Stimulated activated CD4-positive, alpha-beta T cell treated with anti-CD3 and anti-CD28 coated beads, Interleukin-2, amount 100 ng/mL, for 48 hours (primary cell): ENCODE results near the gene TPRX2.
"Not testable (repeated sequence)": the region's sequence is repeated elsewhere in the genome, so short reads cannot be mapped to it uniquely, and the experiment has no call there.

ENCODE experiments used
- DNase-seq, 2 donors: peaks; one replicate each; pipeline ENCODE4 v3.0.0-alpha.2; 2020

The TPRX2 gene, protein sequence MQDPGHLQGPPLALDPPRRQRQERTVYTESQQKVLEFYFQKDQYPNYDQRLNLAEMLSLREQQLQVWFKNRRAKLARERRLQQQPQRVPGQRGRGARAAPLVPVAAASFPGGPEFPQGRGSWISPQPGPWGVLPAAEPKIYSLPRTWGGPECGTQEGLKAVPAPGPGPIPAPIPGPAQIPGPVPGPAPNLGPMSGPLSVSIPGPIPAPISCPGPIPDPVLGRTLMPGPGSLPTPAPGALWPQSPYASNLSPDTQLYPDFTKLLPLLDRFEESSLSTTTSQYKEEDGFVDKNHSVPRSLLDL

DNA sequence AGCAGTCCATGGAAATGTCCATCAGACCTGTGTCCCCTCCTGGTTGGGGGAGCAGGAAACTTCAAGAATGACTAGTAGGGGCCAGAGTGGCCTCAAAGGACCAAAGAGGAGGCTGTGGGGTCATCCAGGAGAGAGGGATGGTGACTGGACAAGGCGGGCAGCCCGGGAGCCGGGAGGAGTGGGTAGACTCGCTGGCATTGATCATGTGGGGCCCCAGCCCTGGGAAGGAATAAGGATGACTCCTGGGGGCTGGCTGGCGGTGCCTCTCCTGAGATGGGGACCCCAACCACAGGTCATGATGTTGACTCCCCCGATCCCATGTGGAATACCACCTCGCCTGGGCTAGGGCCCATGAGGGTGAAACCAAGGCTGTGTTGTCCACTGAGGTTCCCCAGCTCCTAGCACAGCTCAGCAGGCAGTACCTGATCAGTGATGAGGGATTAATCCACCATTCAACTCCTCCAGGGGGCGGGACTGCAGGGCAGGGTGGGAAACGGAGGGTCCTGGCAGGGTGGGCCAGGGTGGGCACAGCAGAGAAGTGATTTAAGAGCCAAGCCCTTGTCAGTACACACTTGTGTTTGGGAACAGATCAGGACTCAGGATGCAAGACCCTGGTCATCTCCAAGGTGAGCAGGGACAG lies at the start of gene TPRX2:
TPRX2 (plus strand) TSS at position 590 of the 640 bp plus-strand sequence; CDS start at position 602, 12 bp downstream.
- DNase-seq, result not testable (repeated sequence)

GRCh38 chr19:47813304-47813994 lies 45.6 kb upstream of the TPRX2 start:
- peak; percentile 88 to 89 for DNase-seq

- DNase-seq, result no peak
Observed at GRCh38 chr19:47813995-47814328, 45.1 kb upstream of the TPRX2 start.

DNA sequence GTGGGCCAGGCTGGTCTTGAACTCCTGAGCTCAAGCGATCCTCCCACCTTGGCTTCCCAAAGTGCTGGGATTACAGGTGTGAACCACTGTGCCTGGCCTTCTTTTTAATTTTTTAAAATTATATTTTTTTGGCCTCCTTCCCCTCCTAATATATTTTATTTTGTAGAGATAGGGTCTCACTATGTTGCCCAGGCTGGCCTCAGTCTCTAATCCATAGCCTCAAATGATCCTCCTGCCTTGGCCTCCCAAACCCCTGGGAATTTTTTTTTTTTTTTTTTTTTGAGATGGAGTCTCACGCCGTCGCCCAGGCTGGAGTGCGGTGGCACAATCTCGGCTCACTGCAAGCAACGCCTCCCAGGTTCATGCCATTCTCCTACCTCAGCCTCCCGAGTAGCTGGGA lies 42.8 kb upstream of the TPRX2 start:
- not testable (repeated sequence) for DNase-seq

DNA sequence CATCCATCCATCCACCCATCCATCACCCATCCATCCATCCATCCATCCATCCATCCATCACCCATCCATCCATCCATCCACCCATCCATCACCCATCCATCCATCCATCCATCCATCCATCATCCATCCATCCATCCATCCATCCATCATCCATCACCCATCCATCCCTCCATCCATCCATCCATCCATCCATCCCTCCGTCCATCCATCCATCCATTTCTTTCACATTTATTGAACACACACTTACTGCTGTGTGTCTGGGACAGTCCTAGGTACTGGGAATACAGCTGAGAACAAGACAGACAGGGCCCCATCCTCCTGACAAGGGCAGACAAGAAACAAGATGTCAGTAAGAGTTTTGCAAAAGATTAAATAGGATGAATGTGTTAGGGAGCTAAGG lies 40.8 kb upstream of the TPRX2 start:
- not testable (repeated sequence) for DNase-seq

DNA sequence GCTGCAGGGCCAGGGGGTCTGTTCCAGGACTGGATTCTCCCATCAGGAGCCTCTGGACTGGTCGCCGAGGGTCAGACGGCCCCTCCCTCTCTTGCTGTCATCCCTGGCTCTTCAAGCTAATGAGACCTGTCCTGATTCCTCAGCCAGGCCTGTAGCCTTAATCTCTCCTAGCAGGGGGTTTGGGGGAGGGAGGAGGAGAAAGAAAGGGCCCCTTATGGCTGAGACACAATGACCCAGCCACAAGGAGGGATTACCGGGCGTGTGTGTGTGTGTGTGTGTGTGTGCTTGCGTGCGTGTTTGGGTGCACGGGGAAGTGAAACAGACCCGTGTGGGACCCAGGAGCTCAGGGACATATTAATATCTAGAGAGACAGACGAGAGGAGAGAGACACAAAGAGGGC lies 39.2 kb upstream of the TPRX2 start:
- no peak for DNase-seq

GRCh38 chr19:47820410-47820809 lies 38.6 kb upstream of the TPRX2 start:
- no peak for DNase-seq

DNA sequence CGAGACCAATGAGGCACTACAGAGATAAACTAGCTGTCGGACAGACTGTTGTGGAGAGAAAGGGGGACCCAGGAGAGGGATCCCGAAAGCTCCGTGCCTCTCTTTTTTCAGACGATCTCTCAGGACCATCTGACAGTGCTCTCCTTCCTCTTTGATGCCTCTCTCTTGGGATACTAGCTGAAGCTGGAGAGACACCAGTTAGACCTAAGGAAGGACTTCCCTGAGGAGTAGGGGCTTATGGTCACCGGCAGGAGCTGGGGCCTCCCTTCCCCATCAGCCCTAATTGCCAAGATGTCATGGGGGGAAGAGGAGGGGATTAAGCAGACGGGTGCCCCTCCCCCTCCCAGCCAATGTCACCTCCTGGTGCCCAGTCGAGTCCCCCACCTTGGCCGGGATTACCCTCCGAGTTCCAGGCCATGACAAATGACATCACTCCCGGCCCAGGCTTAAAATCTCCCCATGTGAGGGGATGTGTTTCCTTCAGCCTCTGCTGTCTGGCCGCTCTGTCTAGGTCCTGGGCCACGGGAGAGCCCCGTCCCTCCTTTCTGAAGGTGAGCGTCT lies 37.5 kb upstream of the TPRX2 start, which contains the start of gene CRX:
CRX (plus strand) TSS at position 478 of the 561 bp plus-strand sequence. CDS start 12,507 bp downstream, outside the sequence.
- DNase-seq, result no peak

DNA sequence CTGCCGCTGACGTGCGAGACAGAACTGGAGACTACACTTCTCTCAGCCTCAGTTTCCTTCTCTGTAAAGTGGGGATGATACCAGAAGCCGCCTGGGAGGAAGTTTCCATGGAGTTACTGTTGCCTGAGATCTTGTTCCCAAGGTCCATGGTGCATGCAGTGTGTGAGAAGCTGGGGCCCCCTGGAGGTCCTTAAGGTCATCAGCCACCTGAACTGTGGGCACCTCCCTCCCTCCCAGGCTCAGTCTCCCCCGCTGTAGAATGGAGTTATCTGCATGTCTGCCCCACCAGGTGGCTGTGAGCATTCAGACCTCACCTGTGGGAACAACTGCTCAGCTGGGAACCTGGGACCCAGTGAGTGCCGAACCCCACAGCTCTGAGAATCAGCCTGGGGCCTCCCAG lies 34.6 kb upstream of the TPRX2 start:
- no peak for DNase-seq

GRCh38 chr19:47826800-47827199 lies 32.2 kb upstream of the TPRX2 start:
- DNase-seq, result no peak

- no peak for DNase-seq
Observed at GRCh38 chr19:47832723-47833122, 26.3 kb upstream of the TPRX2 start.

- no peak for DNase-seq
Observed at GRCh38 chr19:47836038-47836437, 23.0 kb upstream of the TPRX2 start.

- DNase-seq, result no peak
Observed at GRCh38 chr19:47839411-47839810, 19.6 kb upstream of the TPRX2 start.

- no peak for DNase-seq
Observed at GRCh38 chr19:47839913-47840312, 19.1 kb upstream of the TPRX2 start.

DNA sequence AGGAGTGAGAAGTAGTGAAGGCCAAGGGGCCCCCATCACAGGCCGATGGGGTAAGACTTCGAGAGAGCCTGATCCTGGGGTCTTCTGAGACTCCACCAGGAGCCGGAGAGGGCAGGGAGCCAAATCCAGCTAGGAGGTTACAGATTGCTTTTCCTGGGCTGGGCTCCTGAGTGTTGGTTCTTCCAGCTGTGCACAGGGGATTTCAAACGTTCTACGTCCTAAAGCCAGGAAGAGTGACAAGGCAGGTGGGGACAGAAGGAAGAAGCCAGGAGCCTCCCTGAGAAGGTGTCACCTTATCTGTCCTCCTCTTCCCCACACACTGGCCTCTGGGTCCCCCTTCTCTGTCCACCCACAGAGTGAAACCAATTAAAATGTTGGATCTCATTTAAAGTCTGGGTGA lies 16.1 kb upstream of the TPRX2 start:
- no peak for DNase-seq

GRCh38 chr19:47848425-47848822 lies 10.6 kb upstream of the TPRX2 start:
- no peak for DNase-seq

- peak; percentile 45 to 46 for DNase-seq
Observed at GRCh38 chr19:47848823-47849473, 10.1 kb upstream of the TPRX2 start.

DNA sequence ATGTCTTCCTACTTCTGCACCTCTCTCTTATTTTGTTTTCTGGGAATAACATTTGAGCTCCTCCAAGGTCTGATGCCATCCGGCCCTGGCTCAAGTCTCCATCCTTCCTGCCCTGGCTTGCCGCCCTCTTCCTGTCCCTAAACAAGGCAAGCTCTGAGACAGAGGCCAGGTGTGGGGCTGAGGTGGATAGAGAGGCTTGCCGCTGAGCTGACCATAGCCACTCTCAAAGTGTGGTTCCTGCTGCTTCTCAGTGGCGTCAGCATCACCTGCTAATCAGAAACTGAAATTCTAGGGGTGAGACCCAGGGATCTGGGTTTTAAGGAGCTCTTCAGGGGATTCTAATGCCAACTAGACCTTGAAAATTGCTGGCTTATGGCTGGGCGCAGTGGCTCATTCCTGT lies 6.0 kb upstream of the TPRX2 start:
- DNase-seq, result no peak

- DNase-seq, result no peak
Observed at GRCh38 chr19:47854459-47854858, 4.6 kb upstream of the TPRX2 start.

DNA sequence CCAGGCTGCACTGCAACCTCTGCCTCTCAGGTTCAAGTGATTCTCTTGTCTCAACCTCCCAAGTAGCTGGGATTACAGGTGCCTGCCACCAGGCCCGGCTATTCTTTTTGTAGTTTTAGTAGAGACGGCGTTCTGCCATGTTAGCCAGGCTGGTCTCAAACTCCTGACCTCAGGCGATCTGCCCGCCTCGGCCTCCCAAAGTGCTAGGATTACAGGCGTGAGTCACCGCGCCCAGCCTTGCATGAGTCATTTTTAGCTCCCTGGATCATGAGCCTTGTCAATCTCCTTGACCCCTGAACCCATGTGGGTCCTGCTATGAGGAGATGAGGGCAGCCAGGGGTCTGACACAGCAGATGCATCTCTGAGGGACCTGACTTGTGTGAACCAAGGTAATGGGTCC lies 804 bp upstream of the TPRX2 start:
- DNase-seq, result not testable (repeated sequence)

- not testable (repeated sequence) for DNase-seq
Observed at GRCh38 chr19:47859838-47860237, 803 bp downstream of the TPRX2 start.

DNA sequence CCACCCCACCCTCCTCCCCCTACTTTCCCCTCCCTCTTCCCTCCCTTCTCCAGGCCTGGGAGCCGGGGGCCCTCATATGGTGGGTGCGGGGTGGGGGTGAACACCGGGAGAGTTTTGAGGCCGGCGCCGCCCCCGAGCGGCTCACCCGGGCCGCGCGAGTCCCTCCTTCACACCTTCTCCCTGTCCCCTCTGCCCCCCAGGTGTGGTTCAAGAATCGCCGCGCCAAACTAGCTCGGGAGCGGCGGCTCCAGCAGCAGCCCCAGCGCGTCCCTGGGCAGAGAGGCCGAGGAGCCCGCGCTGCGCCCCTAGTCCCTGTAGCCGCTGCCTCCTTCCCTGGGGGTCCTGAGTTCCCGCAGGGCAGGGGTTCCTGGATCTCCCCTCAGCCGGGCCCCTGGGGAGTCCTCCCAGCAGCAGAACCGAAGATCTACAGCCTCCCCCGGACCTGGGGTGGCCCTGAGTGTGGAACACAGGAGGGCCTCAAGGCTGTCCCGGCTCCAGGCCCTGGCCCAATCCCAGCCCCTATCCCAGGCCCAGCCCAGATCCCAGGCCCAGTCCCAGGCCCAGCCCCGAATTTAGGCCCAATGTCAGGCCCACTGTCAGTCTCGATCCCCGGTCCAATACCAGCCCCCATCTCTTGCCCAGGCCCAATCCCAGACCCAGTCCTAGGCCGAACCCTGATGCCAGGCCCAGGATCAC lies 1.7 kb downstream of the TPRX2 start:
- DNase-seq, result no peak

DNA sequence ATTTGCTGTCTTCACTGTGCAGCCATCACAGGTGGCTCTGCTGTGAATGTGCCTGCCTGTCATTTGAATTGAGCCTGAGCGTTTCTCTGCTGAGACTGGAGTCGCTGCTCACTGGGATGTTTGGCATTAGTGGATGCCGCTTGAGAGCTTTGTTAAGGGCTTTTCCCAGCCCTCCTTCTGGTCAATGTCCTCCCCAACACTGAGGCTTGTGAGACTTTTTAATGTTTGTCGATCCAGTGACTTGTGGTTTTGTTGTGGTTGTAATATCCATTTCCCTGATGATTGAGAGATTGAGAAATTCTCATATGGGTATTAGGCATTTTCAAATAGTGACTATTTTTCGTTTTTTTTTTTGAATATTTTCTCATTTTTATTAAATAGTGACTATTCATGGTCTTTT lies 2.6 kb downstream of the TPRX2 start:
- DNase-seq, result no peak
